SK-N-DZ (cell line): Measurements from ENCODE around the gene UBE2H.

ENCODE experiments used
- DNase-seq: peaks from one replicate; pipeline ENCODE4 v3.0.0-alpha.2; 2015; ENCODE audit warnings: low spot score
- small RNA-seq, 2 experiments: library from RNA; depleted of rRNA; stranded (forward); fragments of <200 nt; gene quantifications; one replicate each; pipeline ENCODE3, GENCODE V24; 2014

UBE2H gene

DNA sequence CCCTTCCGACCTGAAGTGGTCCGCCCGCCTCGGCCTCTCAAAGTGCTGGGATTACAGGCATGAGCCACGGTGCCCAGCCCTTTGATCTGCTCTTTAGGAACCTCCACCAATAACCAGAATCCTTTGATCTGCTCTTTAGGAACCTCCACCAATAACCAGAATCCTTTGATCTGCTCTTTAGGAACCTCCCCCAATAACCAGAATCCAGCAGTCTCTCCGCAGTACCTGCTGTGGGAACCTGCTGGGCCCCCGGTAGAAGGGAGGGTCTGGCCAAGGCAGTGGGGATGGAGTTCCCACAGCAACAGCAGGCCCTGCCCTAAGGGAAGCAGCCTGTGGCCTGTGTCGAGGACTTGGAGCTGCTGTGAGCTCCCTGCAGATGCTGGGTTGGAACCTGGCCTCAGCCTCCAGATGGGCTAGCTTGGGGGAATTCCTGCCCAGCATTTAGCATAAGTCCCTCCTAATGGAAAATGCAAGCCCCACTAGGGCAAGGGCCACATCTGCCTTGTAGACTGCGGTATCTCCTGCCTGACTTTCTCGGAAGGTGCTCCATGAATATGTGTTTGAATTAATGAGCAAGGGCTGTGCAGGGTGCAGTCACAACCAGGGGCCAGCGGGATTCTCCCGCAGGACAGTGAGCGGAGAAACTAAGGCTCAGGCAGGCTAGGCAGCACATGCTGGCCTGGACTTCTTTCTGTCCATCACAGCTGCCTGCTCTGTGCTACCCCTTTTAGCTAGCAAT is 165.8 kb downstream of the UBE2H start:
- no peak for DNase-seq

- DNase-seq: no peak
Measured at GRCh38 chr7:129785685-129786514, 166.9 kb downstream of the UBE2H start.

- DNase-seq: no peak
Measured at GRCh38 chr7:129784783-129785684, 167.7 kb downstream of the UBE2H start.

DNA sequence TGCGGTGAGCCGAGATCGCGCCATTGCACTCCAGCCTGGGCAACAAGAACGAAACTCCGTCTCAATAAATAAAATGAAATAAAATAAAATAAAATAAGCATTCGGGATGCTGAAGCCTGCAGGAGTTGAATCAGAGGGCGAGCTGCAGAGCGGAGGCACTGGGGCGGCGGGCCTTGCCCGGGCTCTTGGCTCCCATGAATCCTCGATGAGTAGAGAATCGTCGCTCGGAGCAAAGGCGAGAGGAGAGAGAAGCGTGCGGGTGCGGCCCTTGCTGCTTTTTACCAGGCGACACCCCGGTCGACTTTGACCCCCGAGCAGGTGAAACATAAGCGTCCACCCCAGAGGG is 168.3 kb downstream of the UBE2H start:
- no peak for DNase-seq

DNA sequence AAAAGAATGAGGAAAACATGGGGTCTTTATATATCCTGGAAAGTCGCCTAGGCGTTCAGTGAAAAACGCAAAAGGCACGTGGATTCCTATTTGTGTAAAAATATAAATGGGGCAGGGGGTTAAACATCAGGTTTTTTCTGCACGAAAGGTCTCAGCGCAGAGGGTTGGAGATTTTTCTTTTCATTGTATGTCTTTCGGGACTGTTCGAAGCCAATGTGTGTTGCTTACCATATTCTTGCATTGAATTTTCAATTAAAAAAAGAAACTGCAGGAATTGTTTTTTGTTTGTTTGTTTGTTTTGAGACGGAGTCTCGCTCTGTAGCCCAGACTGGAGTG is 169.2 kb downstream of the UBE2H start:
- DNase-seq: no peak

GRCh38 chr7:129782818-129783583 is 169.8 kb downstream of the UBE2H start:
- DNase-seq: no peak

DNA sequence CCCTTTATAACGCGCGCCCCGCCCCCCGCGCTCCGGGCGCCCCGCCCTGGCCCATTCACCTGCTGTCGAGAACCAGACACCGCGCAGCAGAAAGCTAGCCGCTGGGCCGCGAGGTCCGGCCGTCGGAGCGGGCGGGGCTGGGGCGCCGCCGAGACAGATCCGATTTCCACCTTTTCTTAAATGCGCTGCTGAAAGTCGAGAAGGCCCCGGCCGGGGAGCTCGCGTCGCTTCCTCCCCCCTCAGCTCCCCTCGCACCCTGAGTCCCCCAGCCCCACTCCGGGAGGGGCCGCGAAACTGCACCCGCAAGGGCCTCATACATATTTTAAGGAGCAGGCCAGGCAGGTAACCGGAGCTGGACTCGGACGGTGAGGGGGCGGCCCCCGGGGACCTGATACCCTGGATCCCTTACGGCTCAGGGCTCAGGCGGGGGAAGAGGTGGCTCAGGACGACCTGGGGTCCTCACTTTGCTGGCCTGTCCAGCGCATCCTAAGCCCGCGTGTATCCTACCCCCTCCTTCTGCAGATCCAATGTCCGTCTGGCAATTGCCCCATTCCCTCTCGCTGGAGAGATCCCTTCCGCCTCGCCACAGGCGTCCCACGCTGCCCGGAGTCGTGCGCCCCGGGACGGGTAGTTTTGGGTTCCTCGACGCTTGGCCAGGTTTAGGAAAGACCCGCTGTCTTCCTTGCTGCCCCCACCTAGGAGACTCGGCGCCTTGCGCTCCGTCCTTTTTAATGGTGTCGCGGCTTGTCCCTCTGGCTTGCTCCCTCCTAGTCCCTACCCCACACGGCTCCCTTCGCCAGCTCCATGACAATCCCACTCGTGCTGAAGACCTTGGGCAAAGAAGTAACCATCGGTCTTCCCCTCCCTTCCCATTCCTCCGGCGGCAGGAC is 170.6 kb downstream of the UBE2H start:
- no peak for DNase-seq

DNA sequence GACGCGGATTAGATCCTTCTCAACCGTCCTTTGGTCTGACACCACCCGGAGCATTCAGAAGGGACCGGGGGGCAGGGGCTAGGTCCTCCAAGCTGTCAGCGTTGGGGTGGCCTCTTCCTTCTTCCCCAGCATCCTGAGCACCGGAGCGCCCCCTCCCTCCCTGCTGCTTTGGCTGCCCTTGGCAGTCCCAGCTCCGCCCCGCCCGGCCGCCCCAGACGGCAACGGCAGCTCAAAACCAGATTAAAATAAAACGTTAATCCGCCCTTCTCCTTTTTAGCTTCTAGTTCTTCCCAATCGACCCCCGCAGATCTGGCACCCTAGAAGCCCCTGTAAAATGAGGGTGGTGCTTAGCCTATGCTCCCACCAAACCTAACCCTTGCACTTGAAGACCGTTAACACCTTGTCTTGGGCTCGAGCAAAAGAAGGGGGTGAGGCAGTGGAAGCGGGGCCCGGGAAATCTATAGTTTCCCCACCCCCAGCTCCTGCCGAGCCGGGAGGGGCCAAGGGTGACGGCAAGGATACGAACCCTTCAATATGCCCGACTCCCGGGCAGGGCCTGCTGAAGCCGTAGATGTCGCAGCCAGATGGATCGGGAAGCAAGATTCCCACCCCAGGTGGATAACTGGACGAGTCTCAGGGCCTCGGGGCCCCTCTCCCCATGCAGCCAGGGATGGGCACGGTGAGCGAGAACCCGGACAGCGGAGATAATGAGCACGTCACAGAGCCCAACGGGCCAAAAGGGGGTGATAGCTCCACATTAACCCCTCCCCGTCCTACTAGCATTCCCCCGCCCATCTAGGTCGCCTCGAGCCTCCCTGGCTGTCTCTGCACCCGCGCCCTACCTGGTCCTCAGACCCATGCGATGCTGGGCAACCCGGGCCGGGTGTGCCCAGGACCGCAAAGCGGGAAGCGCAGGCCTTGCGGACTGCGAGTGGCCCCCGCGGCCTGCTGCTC is 171.5 kb downstream of the UBE2H start:
- DNase-seq: no peak

Small RNA genes lying within 50 kb of the gene (small RNA-seq; reads per million reads assigned to genes)
- gene RF00019: 0 reads per million in 2 experiments
